NCI-H774 (cell line): ENCODE data around the gene YY1.
A peak's percentile ranks its signal among the peaks of the same experiment; 100 is the strongest.
"Not testable (repeated sequence)": the region's sequence is repeated elsewhere in the genome, so short reads cannot be mapped to it uniquely, and the experiment has no call there.

Experiments used
- DNase-seq: peaks from one replicate; lab custom pipeline; 2025; lab: John Stamatoyannopoulos, UW

The YY1 gene

GRCh38 chr14:100283984-100284881 is 45.3 kb downstream of the YY1 start:
- no peak for DNase-seq

GRCh38 chr14:100285021-100285912 is 46.3 kb downstream of the YY1 start:
- DNase-seq: peak; percentile 54

DNA sequence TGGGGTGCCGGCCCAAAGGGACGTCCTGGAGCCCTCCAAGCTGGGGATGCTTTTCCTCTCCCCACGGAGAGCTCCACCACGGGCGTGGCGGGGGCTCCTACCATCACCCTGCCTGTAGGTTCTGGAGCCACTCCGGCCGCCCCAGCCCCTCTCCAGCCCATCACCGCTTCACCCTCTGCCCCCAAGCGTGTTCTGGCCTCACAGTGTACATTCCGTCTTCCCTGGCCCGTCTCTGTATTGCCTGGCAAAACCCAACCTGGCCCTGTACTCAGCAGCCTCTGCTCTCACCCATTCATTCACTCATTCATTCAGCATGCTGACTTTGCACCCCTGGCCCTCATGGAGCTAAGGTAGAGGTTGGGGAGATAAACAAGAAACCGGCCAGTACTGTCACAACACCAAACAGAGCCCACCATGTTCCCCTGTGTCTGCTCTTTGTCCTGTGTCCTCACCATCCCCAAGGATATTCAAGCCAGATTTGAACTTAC is 47.0 kb downstream of the YY1 start:
- no peak for DNase-seq

DNA sequence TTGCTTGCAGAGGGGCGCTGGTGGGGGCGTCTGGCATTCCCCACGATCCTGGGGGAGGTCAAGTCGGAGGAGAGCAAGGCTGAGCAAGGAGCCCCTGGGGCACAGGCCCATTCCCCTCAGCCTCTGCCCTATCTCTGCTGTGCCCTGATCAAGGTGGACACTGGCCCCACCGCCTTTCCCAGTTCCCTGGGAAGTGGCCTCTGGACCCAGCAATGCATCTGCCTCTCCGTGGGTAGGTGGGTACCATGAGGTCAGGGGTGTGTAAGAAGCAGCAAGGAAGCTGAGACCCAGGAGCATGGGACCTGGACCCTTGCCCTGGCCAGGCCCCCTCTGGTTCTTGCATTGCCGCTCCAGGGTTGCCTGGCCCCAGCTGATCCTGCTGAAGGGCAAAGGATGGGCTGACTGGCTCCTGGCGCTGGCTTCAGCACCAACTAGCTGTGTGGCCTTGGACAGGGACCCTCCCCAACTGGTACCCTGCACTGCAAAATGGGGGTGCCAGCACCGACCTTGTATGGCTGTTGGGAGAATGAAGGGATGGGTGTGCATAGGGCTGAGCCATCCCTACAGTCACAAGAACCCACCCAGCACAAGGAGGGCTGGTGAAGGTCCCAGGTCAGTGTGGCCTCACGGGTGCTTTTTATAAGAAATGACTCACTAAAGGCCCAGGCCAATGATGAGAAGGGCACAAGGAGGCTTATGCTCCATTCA is 47.7 kb downstream of the YY1 start:
- DNase-seq: no peak

GRCh38 chr14:100287202-100287997 is 48.5 kb downstream of the YY1 start:
- no peak for DNase-seq

- not testable (repeated sequence) for DNase-seq
Observed at GRCh38 chr14:100287998-100288295, 49.0 kb downstream of the YY1 start.

DNA sequence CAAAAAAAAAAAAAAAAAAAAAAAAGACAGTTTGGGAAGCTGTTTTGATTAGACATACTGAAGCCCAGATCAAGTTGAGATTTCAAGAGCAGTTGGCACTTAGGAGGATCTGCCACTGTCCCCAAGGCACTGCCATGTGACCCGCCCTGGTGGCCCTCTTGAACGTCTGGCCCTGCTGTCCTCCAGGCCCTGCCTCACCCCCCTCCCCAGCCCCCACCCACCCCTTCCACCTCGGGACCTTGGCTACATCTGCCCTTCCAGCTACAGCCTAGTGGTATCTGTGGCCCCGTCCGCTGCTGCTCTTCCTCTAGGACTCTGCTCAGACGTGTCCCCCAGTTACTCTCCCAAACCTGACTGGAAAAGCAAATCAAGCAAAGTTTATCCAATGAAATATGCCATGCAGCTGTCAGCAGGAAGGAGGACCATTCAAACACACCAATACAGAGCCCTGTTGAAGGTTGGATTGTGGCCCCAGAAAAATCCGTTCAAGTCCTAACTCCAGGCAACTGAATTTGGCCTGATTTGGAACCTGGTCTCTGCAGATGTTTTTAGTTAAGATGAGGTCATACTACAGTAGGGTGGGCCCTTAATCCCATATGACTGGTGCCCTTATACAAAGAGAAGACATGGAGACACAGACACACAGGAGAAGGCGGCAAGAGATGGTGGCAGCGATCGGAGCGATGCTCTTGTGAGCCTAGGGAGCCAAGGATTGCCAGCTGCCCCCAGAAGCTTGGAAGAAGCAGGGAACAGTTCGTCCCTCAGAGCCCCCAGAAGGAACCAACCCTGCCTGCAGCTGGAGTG is 49.6 kb downstream of the YY1 start:
- no peak for DNase-seq

DNA sequence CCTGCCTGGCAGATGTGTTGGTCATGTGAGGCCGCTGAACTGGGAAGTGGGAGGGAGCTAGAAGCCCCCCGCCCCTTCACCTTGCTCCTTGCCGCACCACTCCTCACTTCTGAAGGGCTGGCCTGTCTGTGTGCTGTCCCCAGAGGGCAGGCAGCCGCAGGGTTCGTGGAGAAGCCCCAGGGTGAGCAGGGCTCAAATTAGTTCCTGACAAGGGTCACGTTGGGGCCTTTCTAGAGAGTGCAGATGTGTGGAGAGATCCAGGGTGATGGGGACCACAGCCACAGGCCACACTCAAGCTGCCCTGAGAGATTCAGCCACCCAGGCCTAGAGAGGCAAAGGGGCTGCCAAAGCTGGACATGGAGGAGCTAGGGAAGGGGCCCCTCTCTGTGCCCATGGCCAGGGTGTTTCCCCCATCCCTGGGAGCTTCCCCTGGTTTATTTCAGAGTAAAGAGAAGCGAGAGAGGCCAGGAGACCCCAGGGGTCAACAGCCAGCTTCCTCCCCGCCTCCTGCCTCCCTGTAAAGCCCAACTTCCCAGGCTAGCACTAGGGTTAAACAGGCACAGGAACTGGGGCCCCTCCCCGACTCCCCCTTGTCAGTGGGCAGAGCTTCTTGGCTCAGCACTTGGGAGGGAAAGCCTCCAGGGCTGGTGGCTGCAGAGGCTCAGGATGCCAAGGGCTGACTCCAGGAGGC is 51.1 kb downstream of the YY1 start:
- DNase-seq: no peak

DNA sequence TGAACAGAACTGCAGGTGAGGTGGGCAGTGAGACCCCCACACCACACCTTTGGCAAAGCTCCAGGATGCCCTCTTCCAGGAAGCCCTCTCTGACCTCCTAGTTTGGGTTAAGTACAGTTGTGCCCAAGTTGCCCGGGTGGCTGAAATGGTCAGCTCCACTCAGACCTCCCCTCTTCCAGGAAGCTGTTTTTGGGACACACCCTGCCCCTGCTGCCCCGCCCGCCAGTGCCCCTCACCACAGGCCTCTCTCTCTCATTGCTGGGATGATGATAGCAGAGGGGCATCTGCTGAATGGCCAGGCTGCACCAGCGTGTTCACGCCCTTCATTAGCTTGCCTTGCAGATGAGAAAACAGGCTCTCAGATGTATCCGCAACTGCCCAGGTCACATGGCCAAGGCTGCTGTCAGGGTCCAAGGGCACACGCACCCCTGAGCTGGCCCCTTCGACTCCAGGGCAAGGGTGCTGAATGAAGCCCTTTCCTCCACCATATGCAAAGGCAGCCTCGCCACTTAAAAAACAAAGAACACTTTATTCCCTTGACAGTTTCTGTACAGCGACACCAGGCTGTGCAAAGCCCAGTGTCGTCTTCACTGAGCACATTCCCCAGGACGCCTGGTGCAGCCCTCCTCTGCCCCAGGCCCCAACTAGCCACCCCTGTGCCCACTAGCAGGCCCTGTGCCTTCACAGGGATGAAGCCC is 51.8 kb downstream of the YY1 start:
- DNase-seq: no peak

DNA sequence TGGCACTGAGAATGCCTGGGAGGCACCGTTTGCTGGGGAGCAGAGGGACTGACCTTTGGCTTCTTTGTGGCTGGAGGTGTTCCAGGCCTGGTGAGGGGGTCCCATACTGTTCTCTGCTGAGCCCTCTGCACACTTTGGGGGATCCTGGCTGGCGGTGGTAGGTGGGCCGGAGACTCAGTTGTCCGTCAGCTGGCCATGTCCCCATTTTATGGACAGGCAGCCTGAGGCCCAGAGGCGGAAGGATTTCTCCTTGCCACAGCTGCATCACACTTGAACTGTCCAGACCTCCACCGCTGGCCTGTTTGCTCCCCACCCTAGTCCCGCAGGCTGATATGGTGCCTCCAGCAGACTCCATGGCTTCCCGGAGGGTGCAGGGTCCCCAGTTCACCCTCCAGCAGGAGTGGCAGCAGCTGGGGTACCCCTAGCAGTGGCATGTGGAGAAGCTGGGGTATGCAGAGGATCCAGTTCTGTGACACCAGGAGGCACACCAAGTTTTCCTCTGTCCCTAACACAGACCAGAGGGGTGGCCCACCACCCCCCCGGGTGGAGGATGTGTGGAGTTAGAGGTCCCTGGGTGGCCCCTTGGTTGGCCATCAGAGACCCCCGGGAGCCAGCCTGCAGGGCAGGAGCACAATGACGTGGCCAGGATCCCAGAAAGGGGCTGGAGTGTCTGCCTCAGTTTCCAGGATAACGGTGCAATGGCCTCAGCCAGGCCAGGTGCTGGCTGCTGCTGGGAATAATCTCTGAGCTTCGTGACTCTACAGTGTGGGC is 52.5 kb downstream of the YY1 start:
- DNase-seq: no peak

DNA sequence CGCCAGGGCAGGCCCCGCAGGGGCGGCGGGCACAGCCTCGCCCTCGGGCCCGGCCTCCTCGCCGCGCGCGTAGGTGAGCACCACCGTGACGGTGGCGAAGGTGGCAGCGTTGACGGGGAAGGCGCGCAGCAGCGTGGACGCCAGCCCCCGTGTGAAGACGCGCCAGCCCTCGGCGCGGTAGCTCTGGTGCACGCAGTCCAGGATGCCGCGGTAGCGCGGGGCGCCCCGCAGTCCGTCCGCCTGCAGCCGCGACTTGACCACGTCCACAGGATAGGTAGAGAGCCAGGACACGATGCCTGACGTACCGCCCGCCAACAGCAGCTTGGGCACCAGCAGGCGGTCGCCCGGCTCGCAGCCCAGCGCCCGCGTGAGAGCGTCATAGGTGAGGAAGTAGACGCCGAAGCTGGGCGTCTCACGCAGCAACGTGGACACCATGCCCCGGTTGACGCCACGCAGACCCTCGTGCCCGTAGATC is 53.4 kb downstream of the YY1 start:
- DNase-seq: no peak

DNA sequence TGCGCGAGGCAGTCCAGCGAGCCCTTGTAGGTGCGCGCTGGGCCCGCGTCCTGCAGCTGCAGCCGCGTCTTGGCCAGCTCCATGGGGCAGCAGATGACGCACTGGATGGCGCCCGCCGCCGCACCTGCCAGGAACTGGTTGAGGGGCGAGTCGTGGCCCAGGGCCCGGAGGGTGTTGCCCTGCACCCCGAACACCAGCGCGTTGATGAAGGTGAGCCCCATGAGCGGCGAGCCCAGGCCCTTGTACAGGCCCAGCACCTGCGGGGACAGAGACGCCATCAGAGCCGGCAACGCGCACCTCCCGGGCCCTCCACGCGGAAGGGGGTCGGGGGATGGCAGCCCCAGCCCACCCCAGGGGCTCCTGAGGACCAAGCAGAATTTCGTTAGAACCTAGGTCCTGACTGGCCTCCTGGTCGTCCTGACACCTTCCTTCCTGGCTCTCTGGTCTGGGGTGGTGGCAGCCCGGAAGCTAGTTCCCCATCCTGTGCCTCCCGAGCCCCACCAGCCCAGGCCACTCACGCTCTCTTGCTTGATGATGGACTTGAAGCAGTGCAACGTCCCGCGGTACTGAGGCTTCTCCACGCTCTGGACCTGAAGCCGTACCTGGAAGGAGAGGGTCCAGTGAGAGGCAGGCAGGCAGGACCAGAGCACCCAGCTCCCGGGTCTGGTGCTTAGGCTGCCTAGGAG is 54.0 kb downstream of the YY1 start:
- DNase-seq: no peak

GRCh38 chr14:100293497-100294212 is 54.7 kb downstream of the YY1 start:
- DNase-seq: no peak

- DNase-seq: no peak
Observed at GRCh38 chr14:100294213-100294962, 55.4 kb downstream of the YY1 start.

DNA sequence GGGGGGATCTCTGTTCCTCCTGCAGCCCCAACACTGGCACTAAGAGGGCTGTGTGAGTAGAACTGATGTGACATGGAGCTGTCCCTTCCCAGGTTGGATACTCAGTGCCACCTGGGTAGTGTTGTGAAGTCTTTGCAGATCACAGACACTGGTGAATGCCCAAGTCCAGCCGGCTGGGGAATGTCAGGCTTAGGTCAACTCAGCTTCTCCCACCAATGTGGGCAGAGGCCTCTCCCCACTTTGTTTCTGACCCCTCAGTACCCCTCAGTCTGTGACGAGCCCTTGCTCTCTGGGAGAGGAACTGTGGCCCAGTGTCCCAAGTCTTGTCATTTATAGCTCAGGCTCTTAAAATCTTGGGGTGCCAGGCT is 56.0 kb downstream of the YY1 start:
- DNase-seq: no peak

GRCh38 chr14:100295376-100296105 is 56.6 kb downstream of the YY1 start:
- no peak for DNase-seq
